ENCODE results near the gene CASP10.
"Not testable (repeated sequence)": the region's sequence is repeated elsewhere in the genome, so short reads cannot be mapped to it uniquely, and the experiment has no call there.

The CASP10 gene

GRCh38 chr2:201156036-201156435 is 26.9 kb upstream of the CASP10 start:
- no peak for DNase-seq (ENCODE audit: low read depth, low spot score)

GRCh38 chr2:201156640-201157039 is 26.3 kb upstream of the CASP10 start:
- no peak for DNase-seq (ENCODE audit: low read depth, low spot score)

GRCh38 chr2:201157694-201158093 is 25.2 kb upstream of the CASP10 start:
- no peak for DNase-seq (ENCODE audit: low read depth, low spot score)

GRCh38 chr2:201158111-201158929 is 24.6 kb upstream of the CASP10 start:
- peak; percentile 80 for DNase-seq (ENCODE audit: low read depth, low spot score)

- no peak for DNase-seq (ENCODE audit: low read depth, low spot score)
Observed at GRCh38 chr2:201164166-201164565, 18.8 kb upstream of the CASP10 start.

GRCh38 chr2:201167546-201167945 is 15.4 kb upstream of the CASP10 start:
- no peak for DNase-seq (ENCODE audit: low read depth, low spot score)

- DNase-seq (ENCODE audit: low read depth, low spot score) = not testable (repeated sequence)
Observed at GRCh38 chr2:201168496-201168895, 14.4 kb upstream of the CASP10 start.

GRCh38 chr2:201171259-201171814 is 11.6 kb upstream of the CASP10 start:
- DNase-seq (ENCODE audit: low read depth, low spot score) = no peak

- DNase-seq (ENCODE audit: low read depth, low spot score) = no peak
Observed at GRCh38 chr2:201172279-201172678, 10.7 kb upstream of the CASP10 start.

GRCh38 chr2:201174687-201175086 is 8.3 kb upstream of the CASP10 start:
- peak; percentile 23 for DNase-seq (ENCODE audit: low read depth, low spot score)

GRCh38 chr2:201176081-201176481 is 6.9 kb upstream of the CASP10 start:
- no peak for DNase-seq (ENCODE audit: low read depth, low spot score)

GRCh38 chr2:201180010-201180409 is 2.9 kb upstream of the CASP10 start:
- DNase-seq (ENCODE audit: low read depth, low spot score) = no peak

- DNase-seq (ENCODE audit: low read depth, low spot score) = no peak
Observed at GRCh38 chr2:201183365-201183727, 405 bp downstream of the CASP10 start.

- DNase-seq (ENCODE audit: low read depth, low spot score) = not testable (repeated sequence)
Observed at GRCh38 chr2:201183835-201184234, 894 bp downstream of the CASP10 start.

- not testable (repeated sequence) for DNase-seq (ENCODE audit: low read depth, low spot score)
Observed at GRCh38 chr2:201184248-201184647, 1.3 kb downstream of the CASP10 start.

- no peak for DNase-seq (ENCODE audit: low read depth, low spot score)
Observed at GRCh38 chr2:201185863-201186262, 2.9 kb downstream of the CASP10 start.

GRCh38 chr2:201186982-201187381 is 4.0 kb downstream of the CASP10 start:
- no peak for DNase-seq (ENCODE audit: low read depth, low spot score)

- DNase-seq (ENCODE audit: low read depth, low spot score) = no peak
Observed at GRCh38 chr2:201188449-201188848, 5.5 kb downstream of the CASP10 start.

GRCh38 chr2:201191132-201191875 is 8.4 kb downstream of the CASP10 start:
- no peak for DNase-seq (ENCODE audit: low read depth, low spot score)

GRCh38 chr2:201194097-201194496 is 11.2 kb downstream of the CASP10 start:
- DNase-seq (ENCODE audit: low read depth, low spot score) = no peak

- no peak for DNase-seq (ENCODE audit: low read depth, low spot score)
Observed at GRCh38 chr2:201195331-201195730, 12.4 kb downstream of the CASP10 start.

GRCh38 chr2:201196003-201196402 is 13.1 kb downstream of the CASP10 start:
- no peak for DNase-seq (ENCODE audit: low read depth, low spot score)

GRCh38 chr2:201196803-201197202 is 13.9 kb downstream of the CASP10 start:
- DNase-seq (ENCODE audit: low read depth, low spot score) = no peak
